ENCODE results near the gene SCARB2. TPM values are rescaled to one million over a fixed set of nuclear protein-coding genes. Genes with fewer than 3 reads are reported as not detected.
"Not testable (repeated sequence)": the region's sequence is repeated elsewhere in the genome, so short reads cannot be mapped to it uniquely, and the experiment has no call there.

Gene SCARB2
- polyA plus RNA-seq (ENCODE audit: insufficient read length): 123 TPM

GRCh38 chr4:76213415-76214176, at the start of gene SCARB2:
TSS of gene SCARB2 (minus strand) at chr4:76213824. CDS start at chr4:76213543, 281 bp downstream.
- DNase-seq: peak; percentile 91

GRCh38 chr4:76260571-76260970, 46.9 kb upstream of the SCARB2 start:
- no peak for DNase-seq

GRCh38 chr4:76257824-76258223, 44.2 kb upstream of the SCARB2 start:
- DNase-seq: no peak

- DNase-seq: no peak
These were observed 43.3 kb upstream of the SCARB2 start for GRCh38 chr4:76256968-76257367.

- DNase-seq: no peak
These were observed 42.4 kb upstream of the SCARB2 start for GRCh38 chr4:76256032-76256431.

- DNase-seq: no peak
These were observed 39.9 kb upstream of the SCARB2 start for GRCh38 chr4:76253511-76253910.

GRCh38 chr4:76252271-76252653, 38.6 kb upstream of the SCARB2 start:
- no peak for DNase-seq

- peak; percentile 34 for DNase-seq
These were observed 38.0 kb upstream of the SCARB2 start, which contains the start of gene FAM47E for GRCh38 chr4:76251441-76252270. TSS of gene FAM47E (plus strand) at chr4:76251721. CDS start at chr4:76251747, 26 bp downstream.

GRCh38 chr4:76250962-76251361, 37.3 kb upstream of the SCARB2 start:
- no peak for DNase-seq

GRCh38 chr4:76246852-76247251, 33.2 kb upstream of the SCARB2 start:
- no peak for DNase-seq

GRCh38 chr4:76246025-76246424, 32.4 kb upstream of the SCARB2 start:
- no peak for DNase-seq

- not testable (repeated sequence) for DNase-seq
These were observed 30.3 kb upstream of the SCARB2 start for GRCh38 chr4:76243877-76244276.

- no peak for DNase-seq
These were observed 26.6 kb upstream of the SCARB2 start for GRCh38 chr4:76240236-76240635.

- DNase-seq: no peak
These were observed 25.1 kb upstream of the SCARB2 start for GRCh38 chr4:76238701-76239100.

GRCh38 chr4:76238236-76238635, 24.6 kb upstream of the SCARB2 start:
- no peak for DNase-seq

- no peak for DNase-seq
These were observed 22.3 kb upstream of the SCARB2 start for GRCh38 chr4:76235915-76236314.

GRCh38 chr4:76235407-76235806, 21.8 kb upstream of the SCARB2 start:
- DNase-seq: no peak

- DNase-seq: no peak
These were observed 21.0 kb upstream of the SCARB2 start for GRCh38 chr4:76234679-76235044.

- DNase-seq: no peak
These were observed 20.5 kb upstream of the SCARB2 start for GRCh38 chr4:76233967-76234678.

- DNase-seq: no peak
These were observed 19.9 kb upstream of the SCARB2 start for GRCh38 chr4:76233529-76233928.

- DNase-seq: no peak
These were observed 19.5 kb upstream of the SCARB2 start for GRCh38 chr4:76233083-76233482.

- no peak for DNase-seq
These were observed 19.1 kb upstream of the SCARB2 start for GRCh38 chr4:76232681-76233080.

GRCh38 chr4:76226418-76226817, 12.8 kb upstream of the SCARB2 start:
- DNase-seq: no peak

All from hindlimb muscle (tissue), 1 donor.